GM19397 (cell line): ENCODE measurements around the gene SRD5A1.
A peak's percentile ranks its signal among the peaks of the same experiment; 100 is the strongest.
"Not testable (repeated sequence)": the region's sequence is repeated elsewhere in the genome, so short reads cannot be mapped to it uniquely, and the experiment has no call there.

ENCODE experiments used
- ATAC-seq: cut with Tn5 transposase; IDR thresholded peaks from one replicate; pipeline ENCODE4 v1.9.1; 2021; ENCODE audit warnings: mild to moderate bottlenecking, moderate library complexity; ENCODE audit not compliant: unreplicated experiment

SRD5A1 gene

GRCh38 chr5:6642655-6643054 lies 9.4 kb downstream of the SRD5A1 start:
- no peak for ATAC-seq

- ATAC-seq, result no peak
These were observed 11.6 kb downstream of the SRD5A1 start for GRCh38 chr5:6644794-6645241.

GRCh38 chr5:6645571-6646362 lies 12.5 kb downstream of the SRD5A1 start:
- ATAC-seq, result not testable (repeated sequence)

GRCh38 chr5:6649186-6649585 lies 15.9 kb downstream of the SRD5A1 start:
- ATAC-seq, result no peak

- ATAC-seq, result no peak
These were observed 16.4 kb downstream of the SRD5A1 start for GRCh38 chr5:6649681-6650080.

GRCh38 chr5:6652025-6652424 lies 18.8 kb downstream of the SRD5A1 start:
- ATAC-seq, result peak; percentile 95

- ATAC-seq, result no peak
These were observed 22.2 kb downstream of the SRD5A1 start for GRCh38 chr5:6655432-6655831.

- ATAC-seq, result no peak
These were observed 23.4 kb downstream of the SRD5A1 start for GRCh38 chr5:6656680-6657079.

- peak; percentile 82 for ATAC-seq
These were observed 26.9 kb downstream of the SRD5A1 start for GRCh38 chr5:6659941-6660684.

- peak; percentile 40 for ATAC-seq
These were observed 27.4 kb downstream of the SRD5A1 start for GRCh38 chr5:6660688-6661087.

GRCh38 chr5:6666762-6667161 lies 33.5 kb downstream of the SRD5A1 start:
- ATAC-seq, result no peak

- ATAC-seq, result no peak
These were observed 34.4 kb downstream of the SRD5A1 start for GRCh38 chr5:6667648-6668047.

GRCh38 chr5:6668717-6669116 lies 35.5 kb downstream of the SRD5A1 start:
- not testable (repeated sequence) for ATAC-seq

- ATAC-seq, result no peak
These were observed 39.8 kb downstream of the SRD5A1 start for GRCh38 chr5:6673031-6673430.

GRCh38 chr5:6673963-6674362 lies 40.7 kb downstream of the SRD5A1 start:
- no peak for ATAC-seq

- no peak for ATAC-seq
These were observed 41.2 kb downstream of the SRD5A1 start for GRCh38 chr5:6674421-6674820.

GRCh38 chr5:6674886-6675285 lies 41.6 kb downstream of the SRD5A1 start:
- no peak for ATAC-seq

GRCh38 chr5:6675784-6676491 lies 42.7 kb downstream of the SRD5A1 start:
- no peak for ATAC-seq

- ATAC-seq, result no peak
These were observed 43.5 kb downstream of the SRD5A1 start for GRCh38 chr5:6676702-6677101.

GRCh38 chr5:6678385-6678784 lies 45.1 kb downstream of the SRD5A1 start:
- ATAC-seq, result no peak

- no peak for ATAC-seq
These were observed 47.7 kb downstream of the SRD5A1 start for GRCh38 chr5:6680922-6681321.

GRCh38 chr5:6681682-6682081 lies 48.4 kb downstream of the SRD5A1 start:
- ATAC-seq, result no peak
